ENCODE results near the gene PLEKHA6. TPM values are rescaled to one million over a fixed set of nuclear protein-coding genes. Genes with fewer than 3 reads are reported as not detected.

The PLEKHA6 gene
- total and polyA plus RNA-seq, 2 of the 8 experiments (the other 6 are each of a cell fraction or from before 2014, with no cell fraction given), result 4.8 to 20.2 TPM

- TF ChIP-seq USF2 (IDR thresholded peaks at IDR 0.05; ENCODE audit: low read length) (no peak), POLR2A (IDR thresholded peaks at IDR 0.05; ENCODE audit: control extremely low read depth in 1 of 2, low read depth in 2 of 2, low read length in 2 of 2) (no peak), SP1 (IDR thresholded peaks at IDR 0.05; ENCODE audit: low read depth, low read length) (no peak), POLR2AphosphoS5 (IDR thresholded peaks at IDR 0.05; ENCODE audit: low read depth, low read length) (no peak)
These were observed 116.8 kb downstream of the PLEKHA6 start (continued) for GRCh38 chr1:204242920-204243319.
